ENCODE data around the gene SLC35B2. TPM values are rescaled to one million over a fixed set of nuclear protein-coding genes. Genes with fewer than 3 reads are reported as not detected.
A peak's percentile ranks its signal among the peaks of the same experiment; 100 is the strongest.

SLC35B2 gene
- total RNA-seq (2011; cell fraction: chromatin; rRNA removed; ENCODE audit: low replicate concordance), result 26.7 and 95.0 TPM in 2 replicates
- total RNA-seq (2011; cell fraction: nucleolus; rRNA removed), result 138 and 143 TPM in 2 replicates
- total RNA-seq (2011; cell fraction: nucleoplasm; rRNA removed), result 89.1 and 89.6 TPM in 2 replicates
- total RNA-seq (2014; rRNA removed), result 43.6 and 59.3 TPM in 2 replicates
- 31.1 and 38.8 TPM in 2 replicates for total RNA-seq (2014; rRNA removed; fragmentation: Illumina TruSeq; extraction: Trizol)
- 46.0 and 47.1 TPM in 2 replicates for total RNA-seq (2015; rRNA removed; fragmentation: Illumina TruSeq; extraction: Trizol)
- 53.1 and 54.3 TPM in 2 replicates for total RNA-seq (2021)
- polyA plus RNA-seq (2011; rRNA removed), result 50.8 and 53.9 TPM in 2 replicates
- polyA plus RNA-seq (2011; cell fraction: cytosol; rRNA removed), result 78.9 and 125 TPM in 2 replicates
- 67.9 and 76.7 TPM in 2 replicates for polyA plus RNA-seq (2011; cell fraction: nucleus; rRNA removed)
- polyA plus RNA-seq (2012), result 57.9 and 70.2 TPM in 2 replicates
- polyA plus RNA-seq (2014; fragmentation: Illumina TruSeq; extraction: Trizol), result 57.6 and 58.9 TPM in 2 replicates
- 10 to 100 TPM; 14.5 to 19.2 TPM for polyA plus RNA-seq (2014; fragmentation: Nextera tagmentation; extraction: Ambion mirVana)
- polyA plus RNA-seq (2014; rRNA removed), result 59.1 and 61.8 TPM in 2 replicates
- polyA minus RNA-seq (2011; rRNA and poly(A)+ RNA removed), result 23.7 and 34.2 TPM in 2 replicates
- 21.6 and 21.9 TPM in 2 replicates for polyA minus RNA-seq (2011; cell fraction: cytosol; rRNA and poly(A)+ RNA removed)
- polyA minus RNA-seq (2011; cell fraction: nucleus; rRNA and poly(A)+ RNA removed), result 19.0 and 20.8 TPM in 2 replicates
- percentile 81 among the genes with signal in this experiment for Bru-seq, nascent RNA
- percentile 74 among the genes with signal in this experiment for BruChase-seq, experiment 1, labeled RNA remaining after a 2-hour chase
- percentile 80 among the genes with signal in this experiment for BruChase-seq, experiment 2, labeled RNA remaining after a 6-hour chase
- long read RNA-seq, experiment 1, transcript SLC35B2-202 (4 exons, 2,043 nt), result major isoform, 223 of 257 reads
- long read RNA-seq, experiment 1, transcript SLC35B2-207 (4 exons, 2,063 nt), result minor isoform, 5 of 257 reads
- long read RNA-seq, experiment 1, partial matches to known transcripts, result 0 of 257 reads
- long read RNA-seq, experiment 1, other reads (novel, unspliced or antisense), result 24 of 257 reads
- long read RNA-seq, experiment 2, transcript SLC35B2-202 (4 exons, 2,043 nt), result major isoform, 40 of 73 reads
- long read RNA-seq, experiment 2, partial matches to known transcripts, result 6 of 73 reads
- long read RNA-seq, experiment 2, other reads (novel, unspliced or antisense), result 24 of 73 reads
- long read RNA-seq, experiment 3, transcript SLC35B2-202 (4 exons, 2,043 nt), result major isoform, 99 of 122 reads
- long read RNA-seq, experiment 3, partial matches to known transcripts, result 2 of 122 reads
- long read RNA-seq, experiment 3, other reads (novel, unspliced or antisense), result 15 of 122 reads

GRCh38 chr6:44257025-44257752, at the start of gene SLC35B2:
Gene SLC35B2, minus strand, starts transcription at chr6:44257528. Its CDS starts 118 bp downstream, at chr6:44257410.
- ChIA-PET CTCF (ENCODE audit: low intra/inter-chr PET ratio) (interaction anchor here (0.6 to 1.5 kb wide), 3 partner anchors 85 to 908 kb away, joined by 3 to 7 read pairs (median 5); no protein-coding TSS in a partner anchor), POLR2A (interaction anchor here (0.5 to 3.2 kb wide), 22 partner anchors 11 to 1416 kb away, joined by 3 to 144 read pairs (median 3); partner anchors contain the start of genes HSP90AB1 and TMEM151B)
- FAIRE-seq, result peak; percentile 63
- H3K79me2 ChIP-seq (ENCODE audit: control insufficient read depth, insufficient read depth, low read length), result peaks cover 25% of the 10 kb centered on the region
- peaks cover 32 to 45% of the 10 kb centered on the region in 2 experiments; a peak in 4 of 5 replicates for H3K4me1 ChIP-seq (replicated peaks in 1 of 2; ENCODE audit: control insufficient read depth in 2 of 2, insufficient read depth in 2 of 2, low read length in 2 of 2)
- peak; percentile 92 to 94 (median 93) for DNase-seq (ENCODE audit: extremely low read depth in 1 of 4, low spot score in 3 of 4)
- H2AFZ ChIP-seq (ENCODE audit: low read depth, low read length), result peak within 1 kb of the TSS; percentile 94
- intact Hi-C loops (cut with micrococcal nuclease) (no loop called here), in situ Hi-C loops (cut with MboI) (no loop called here)
- H3K9ac ChIP-seq (ENCODE audit: insufficient read depth in 1 of 2, low read depth in 2 of 2, low read length in 2 of 2), result peak within 1 kb of the TSS; percentile 85 to 93
- peak within 1 kb of the TSS; percentile 81 for H3K4me3 ChIP-seq
- H4K20me1 ChIP-seq (replicated peaks; ENCODE audit: control insufficient read depth, insufficient read depth, low read length), result peaks cover 41% of the 10 kb centered on the region
- no peaks in the 10 kb centered on the region for H3K9me3 ChIP-seq (replicated peaks; ENCODE audit: control insufficient read depth, insufficient read depth, low read depth, low read length)
- peak within 1 kb of the TSS; percentile 93 for H3K27ac ChIP-seq (ENCODE audit: extremely low read depth, low read depth, low read length)
- peak within 1 kb of the TSS; percentile 89 for H3K4me2 ChIP-seq (ENCODE audit: insufficient read depth, low read length)
- H3K27me3 ChIP-seq (ENCODE audit: control insufficient read depth in 2 of 2, insufficient read depth in 2 of 2, low read length in 2 of 2), result no peaks in the 10 kb centered on the region
- BruUV-seq (replicated peaks), result no TSS peak
- ATAC-seq, result peak; percentile 71
- 0% methylated on average over 55 of the region's 80 CpGs for WGBS (ENCODE audit: insufficient coverage, low coverage, missing lambda C conversion rate)
- peaks cover 79% of the 10 kb centered on the region for H3K36me3 ChIP-seq (ENCODE audit: control insufficient read depth, insufficient read depth, low read length)
- H3K9me1 ChIP-seq (ENCODE audit: control insufficient read depth, insufficient read depth, low read length), result peaks cover 19% of the 10 kb centered on the region
- no peak for TF ChIP-seq CHD2 (IDR thresholded peaks at IDR 0.05; ENCODE audit: low read depth, low read length)
- no peak for TF ChIP-seq SNAPC5 (CRISPR knock-in tag; IDR thresholded peaks at IDR 0.05)
- peak; percentile 72; the same call in 1 of the 2 replicates for TF ChIP-seq ZNF589 (CRISPR knock-in tag; IDR thresholded peaks at IDR 0.05; ENCODE audit: low read depth)
- no peak for TF ChIP-seq HNRNPUL1 (IDR thresholded peaks at IDR 0.05; ENCODE audit: low read length)
- TF ChIP-seq NRF1 (conservative IDR thresholded peaks at IDR 0.05 in 1 of 2, IDR thresholded peaks at IDR 0.05 in 1 of 2), result peak; percentile 87 to 89
- no peak for TF ChIP-seq NFIX (CRISPR knock-in tag; IDR thresholded peaks at IDR 0.05; ENCODE audit: low read depth)
- no peak for TF ChIP-seq MEF2D (tag; conservative IDR thresholded peaks at IDR 0.05; ENCODE audit: low read depth)
- TF ChIP-seq ZBTB9 (CRISPR knock-in tag; IDR thresholded peaks at IDR 0.05), result peak; percentile 74; the same call in 1 of the 2 replicates
- peak in 1 of 2 experiments; percentile 83; a peak in 2 of 4 replicates for TF ChIP-seq KDM4B (IDR thresholded peaks at IDR 0.05; ENCODE audit: borderline replicate concordance in 2 of 2, low read depth in 1 of 2)
- no peak for TF ChIP-seq DIDO1 (tag; IDR thresholded peaks at IDR 0.05; ENCODE audit: low read depth)
- no peak for TF ChIP-seq ZKSCAN8 (CRISPR knock-in tag; IDR thresholded peaks at IDR 0.05)
- TF ChIP-seq GATAD2A (IDR thresholded peaks at IDR 0.05), result peak; percentile 89
- no peak for TF ChIP-seq E2F3 (CRISPR knock-in tag; IDR thresholded peaks at IDR 0.05)
- no peak for TF ChIP-seq BRD9 (IDR thresholded peaks at IDR 0.05; ENCODE audit: low read depth, partially characterized antibody)

Measured in K562 (cell line).